SK-N-SH treated with all-trans-retinoic acid at 6 μM for 48 hours (cell line): ENCODE results near the gene CD3G.

Experiments used
- ATAC-seq: fragments of 200-7000 bp; cut with Tn5 transposase; 3 replicates; pipeline ENCODE4 v1.9.1; 2020; ENCODE audit warnings: mild to moderate bottlenecking, moderate library complexity
- ARNTL ChIP-seq: fragments of 450-650 bp; formaldehyde crosslinking; IDR thresholded peaks from 2 replicates; pipeline ENCODE4 v1.5.0; 2020; ENCODE audit warnings: low read depth, mild to moderate bottlenecking, moderate library complexity, borderline replicate concordance
- BACH2 ChIP-seq: fragments of 250-450 bp; sonication (Bioruptor Pico); IDR thresholded peaks from 2 replicates; pipeline ENCODE4 v1.9.0; 2021; ENCODE audit warnings: mild to moderate bottlenecking, borderline replicate concordance
- CSDC2 ChIP-seq: fragments of 250-450 bp; sonication (Bioruptor Pico); IDR thresholded peaks from 2 replicates; pipeline ENCODE4 v1.5.0; 2020; ENCODE audit warnings: mild to moderate bottlenecking, moderate library complexity
- ESRRG ChIP-seq: fragments of 250-450 bp; sonication (Bioruptor Pico); IDR thresholded peaks from 2 replicates; pipeline ENCODE4 v1.6.1; 2021; ENCODE audit warnings: mild to moderate bottlenecking
- ISL1 ChIP-seq: fragments of 250-450 bp; sonication (Bioruptor Pico); IDR thresholded peaks from 2 replicates; pipeline ENCODE4 v2.1.2; 2022; ENCODE audit warnings: mild to moderate bottlenecking, moderate library complexity
- PPARA ChIP-seq: fragments of 250-450 bp; sonication (Bioruptor Pico); IDR thresholded peaks from 2 replicates; pipeline ENCODE4 v1.5.0; 2020; ENCODE audit warnings: mild to moderate bottlenecking, borderline replicate concordance
- RARB ChIP-seq: fragments of 250-450 bp; sonication (Bioruptor Pico); IDR thresholded peaks from 2 replicates; pipeline ENCODE4 v1.8.0; 2021; ENCODE audit warnings: mild to moderate bottlenecking, moderate library complexity
- SNAI2 ChIP-seq: fragments of 250-450 bp; sonication (Bioruptor Pico); IDR thresholded peaks from 2 replicates; pipeline ENCODE4 v1.5.0; 2020; ENCODE audit warnings: mild to moderate bottlenecking, moderate library complexity
- TCF4 ChIP-seq: fragments of 250-450 bp; sonication (Bioruptor Pico); IDR thresholded peaks from 2 replicates; pipeline ENCODE4 v1.8.0; 2021; ENCODE audit warnings: mild to moderate bottlenecking, moderate library complexity, borderline replicate concordance
- TOX ChIP-seq: fragments of 250-450 bp; sonication (Bioruptor Pico); IDR thresholded peaks from 2 replicates; pipeline ENCODE4 v1.8.0; 2021; ENCODE audit warnings: mild to moderate bottlenecking, moderate library complexity, borderline replicate concordance
- ZC3H10 ChIP-seq: fragments of 250-450 bp; sonication (Bioruptor Pico); IDR thresholded peaks from 2 replicates; pipeline ENCODE4 v1.5.1; 2021; ENCODE audit warnings: mild to moderate bottlenecking, moderate library complexity
- ZFP3 ChIP-seq: fragments of 250-450 bp; sonication (Bioruptor Pico); IDR thresholded peaks from 2 replicates; pipeline ENCODE4 v1.5.0; 2020; ENCODE audit warnings: mild to moderate bottlenecking, moderate library complexity
- ZFP30 ChIP-seq: fragments of 450-650 bp; formaldehyde crosslinking; IDR thresholded peaks from 2 replicates; pipeline ENCODE4 v1.5.0; 2022; ENCODE audit warnings: mild to moderate bottlenecking, moderate library complexity
- ZNF565 ChIP-seq: fragments of 450-650 bp; formaldehyde crosslinking; conservative IDR thresholded peaks from 2 replicates; pipeline ENCODE4 v1.5.0; 2020; ENCODE audit warnings: low read depth, mild to moderate bottlenecking, moderate library complexity
- ZNF70 ChIP-seq: fragments of 450-650 bp; formaldehyde crosslinking; IDR thresholded peaks from 2 replicates; pipeline ENCODE4 v1.5.0; 2020; ENCODE audit warnings: mild to moderate bottlenecking, moderate library complexity
- TF ChIP-seq, protein P1 (sequence below): fragments of 250-450 bp; sonication (Bioruptor Pico); IDR thresholded peaks from 2 replicates; pipeline ENCODE4 v1.5.1; 2020; ENCODE audit warnings: low read depth, mild to moderate bottlenecking, moderate library complexity
- TF ChIP-seq, protein P2 (sequence below): fragments of 250-450 bp; sonication (Bioruptor Pico); IDR thresholded peaks from 2 replicates; pipeline ENCODE4 v1.8.0; 2020; ENCODE audit warnings: mild to moderate bottlenecking, moderate library complexity, borderline replicate concordance
- TF ChIP-seq, protein P3 (sequence below): fragments of 250-450 bp; sonication (Bioruptor Pico); IDR thresholded peaks from 2 replicates; pipeline ENCODE4 v1.5.1; 2021; ENCODE audit warnings: mild to moderate bottlenecking, moderate library complexity
- TF ChIP-seq, protein P4 (sequence below): fragments of 250-450 bp; sonication (Bioruptor Pico); IDR thresholded peaks from 2 replicates; pipeline ENCODE4 v1.5.0; 2020; ENCODE audit warnings: mild to moderate bottlenecking, moderate library complexity
- TF ChIP-seq, protein P5 (sequence below): fragments of 250-450 bp; sonication (Bioruptor Pico); IDR thresholded peaks from 2 replicates; pipeline ENCODE4 v1.8.0; 2021; ENCODE audit warnings: low read depth, mild to moderate bottlenecking, moderate library complexity, borderline replicate concordance

CD3G gene

DNA sequence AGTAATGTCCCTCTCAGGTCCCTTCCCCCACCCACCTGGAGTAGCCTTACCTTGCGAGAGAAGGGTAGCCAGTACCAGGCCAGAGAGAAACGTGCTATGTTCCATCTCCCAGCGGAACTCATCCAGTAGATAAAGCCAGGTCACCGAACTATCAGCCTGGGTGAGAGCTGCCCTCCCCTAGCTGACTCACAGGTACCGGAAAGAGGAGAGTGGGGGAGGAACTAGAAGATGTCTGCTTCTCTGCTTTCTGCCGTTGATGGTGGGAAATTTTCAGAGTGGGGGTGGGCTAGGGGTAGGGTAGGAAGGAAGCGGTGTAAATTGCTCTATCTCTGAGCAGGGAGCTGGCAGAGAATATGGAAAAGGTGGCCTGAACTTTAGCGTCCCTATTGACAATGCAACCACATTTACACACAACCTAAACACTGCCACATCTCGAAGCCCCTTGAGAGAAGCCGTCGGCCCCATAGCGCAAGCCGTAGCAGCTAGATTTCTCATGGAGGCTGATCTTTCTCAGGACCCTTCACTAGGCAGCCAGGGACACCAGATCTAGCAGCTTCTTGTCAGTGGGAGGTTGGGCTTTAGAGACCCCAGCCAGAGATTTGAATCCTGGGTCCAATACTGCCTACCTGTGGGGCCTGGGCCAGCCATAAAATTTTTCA is 1.5 kb upstream of the CD3G start, which contains the start of gene CD3D:
Gene CD3D, minus strand, starts transcription at position 203 of the 659 bp plus-strand sequence. Its CDS starts 98 bp downstream, at position 105.
- ATAC-seq = no peak
- TF ChIP-seq BACH2 (CRISPR knock-in tag) = no peak

DNA sequence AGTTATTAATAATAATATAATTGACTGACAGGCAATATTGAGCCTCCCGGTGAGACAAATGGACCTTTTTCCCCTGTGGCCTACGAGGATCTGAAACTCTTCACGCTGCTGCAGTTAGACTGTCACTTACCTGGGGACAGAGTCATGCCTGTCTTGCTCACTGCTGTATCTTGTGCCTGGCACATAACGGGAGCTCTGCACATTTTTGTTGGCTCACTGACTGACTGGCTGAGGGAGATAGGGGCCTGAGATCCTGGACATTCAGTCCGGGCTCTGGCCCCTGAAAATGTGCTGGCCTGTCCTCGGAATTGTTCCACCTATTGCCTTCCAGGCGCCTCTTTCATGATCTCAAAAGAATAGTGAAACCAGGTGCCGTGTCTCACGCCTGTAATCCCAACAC is 896 bp upstream of the CD3G start:
- no peak for ATAC-seq
- no peak for TF ChIP-seq TCF4
- TF ChIP-seq, protein P1, sequence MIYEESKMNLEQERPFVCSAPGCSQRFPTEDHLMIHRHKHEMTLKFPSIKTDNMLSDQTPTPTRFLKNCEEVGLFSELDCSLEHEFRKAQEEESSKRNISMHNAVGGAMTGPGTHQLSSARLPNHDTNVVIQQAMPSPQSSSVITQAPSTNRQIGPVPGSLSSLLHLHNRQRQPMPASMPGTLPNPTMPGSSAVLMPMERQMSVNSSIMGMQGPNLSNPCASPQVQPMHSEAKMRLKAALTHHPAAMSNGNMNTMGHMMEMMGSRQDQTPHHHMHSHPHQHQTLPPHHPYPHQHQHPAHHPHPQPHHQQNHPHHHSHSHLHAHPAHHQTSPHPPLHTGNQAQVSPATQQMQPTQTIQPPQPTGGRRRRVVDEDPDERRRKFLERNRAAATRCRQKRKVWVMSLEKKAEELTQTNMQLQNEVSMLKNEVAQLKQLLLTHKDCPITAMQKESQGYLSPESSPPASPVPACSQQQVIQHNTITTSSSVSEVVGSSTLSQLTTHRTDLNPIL (CRISPR knock-in tag) = no peak
- TF ChIP-seq ZFP3 (CRISPR knock-in tag) = no peak
- no peak for TF ChIP-seq ZC3H10 (CRISPR knock-in tag)
- TF ChIP-seq ESRRG (CRISPR knock-in tag) = no peak
- TF ChIP-seq ZNF70 = no peak
- no peak for TF ChIP-seq RARB
- TF ChIP-seq ARNTL (CRISPR knock-in tag) = no peak
- TF ChIP-seq, protein P2, sequence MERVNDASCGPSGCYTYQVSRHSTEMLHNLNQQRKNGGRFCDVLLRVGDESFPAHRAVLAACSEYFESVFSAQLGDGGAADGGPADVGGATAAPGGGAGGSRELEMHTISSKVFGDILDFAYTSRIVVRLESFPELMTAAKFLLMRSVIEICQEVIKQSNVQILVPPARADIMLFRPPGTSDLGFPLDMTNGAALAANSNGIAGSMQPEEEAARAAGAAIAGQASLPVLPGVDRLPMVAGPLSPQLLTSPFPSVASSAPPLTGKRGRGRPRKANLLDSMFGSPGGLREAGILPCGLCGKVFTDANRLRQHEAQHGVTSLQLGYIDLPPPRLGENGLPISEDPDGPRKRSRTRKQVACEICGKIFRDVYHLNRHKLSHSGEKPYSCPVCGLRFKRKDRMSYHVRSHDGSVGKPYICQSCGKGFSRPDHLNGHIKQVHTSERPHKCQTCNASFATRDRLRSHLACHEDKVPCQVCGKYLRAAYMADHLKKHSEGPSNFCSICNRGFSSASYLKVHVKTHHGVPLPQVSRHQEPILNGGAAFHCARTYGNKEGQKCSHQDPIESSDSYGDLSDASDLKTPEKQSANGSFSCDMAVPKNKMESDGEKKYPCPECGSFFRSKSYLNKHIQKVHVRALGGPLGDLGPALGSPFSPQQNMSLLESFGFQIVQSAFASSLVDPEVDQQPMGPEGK (CRISPR knock-in tag) = no peak
- no peak for TF ChIP-seq PPARA (CRISPR knock-in tag)

DNA sequence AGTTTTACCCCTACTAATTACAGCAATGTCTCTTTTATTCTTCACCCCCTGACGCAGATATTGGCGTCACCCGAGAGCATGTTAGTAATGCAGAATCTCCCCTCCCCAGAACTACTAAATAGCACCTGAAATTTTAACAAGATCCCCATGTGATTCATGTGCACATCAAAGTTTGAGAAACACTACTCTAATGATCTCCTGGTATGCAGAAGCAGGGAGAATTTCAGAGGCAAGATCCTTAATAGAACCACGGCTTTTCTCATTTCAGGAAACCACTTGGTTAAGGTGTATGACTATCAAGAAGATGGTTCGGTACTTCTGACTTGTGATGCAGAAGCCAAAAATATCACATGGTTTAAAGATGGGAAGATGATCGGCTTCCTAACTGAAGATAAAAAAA is 5.3 kb downstream of the CD3G start:
- TF ChIP-seq CSDC2 (no peak), ISL1 (no peak), ZNF70 (no peak), SNAI2 (CRISPR knock-in tag) (no peak), TOX (CRISPR knock-in tag) (no peak), ZNF565 (CRISPR knock-in tag) (no peak), ZFP30 (no peak), PPARA (CRISPR knock-in tag) (no peak), ARNTL (CRISPR knock-in tag) (no peak), ESRRG (CRISPR knock-in tag) (no peak), RARB (no peak), TCF4 (no peak), ZFP3 (CRISPR knock-in tag) (no peak), ZC3H10 (CRISPR knock-in tag) (no peak)
- TF ChIP-seq, protein P3, sequence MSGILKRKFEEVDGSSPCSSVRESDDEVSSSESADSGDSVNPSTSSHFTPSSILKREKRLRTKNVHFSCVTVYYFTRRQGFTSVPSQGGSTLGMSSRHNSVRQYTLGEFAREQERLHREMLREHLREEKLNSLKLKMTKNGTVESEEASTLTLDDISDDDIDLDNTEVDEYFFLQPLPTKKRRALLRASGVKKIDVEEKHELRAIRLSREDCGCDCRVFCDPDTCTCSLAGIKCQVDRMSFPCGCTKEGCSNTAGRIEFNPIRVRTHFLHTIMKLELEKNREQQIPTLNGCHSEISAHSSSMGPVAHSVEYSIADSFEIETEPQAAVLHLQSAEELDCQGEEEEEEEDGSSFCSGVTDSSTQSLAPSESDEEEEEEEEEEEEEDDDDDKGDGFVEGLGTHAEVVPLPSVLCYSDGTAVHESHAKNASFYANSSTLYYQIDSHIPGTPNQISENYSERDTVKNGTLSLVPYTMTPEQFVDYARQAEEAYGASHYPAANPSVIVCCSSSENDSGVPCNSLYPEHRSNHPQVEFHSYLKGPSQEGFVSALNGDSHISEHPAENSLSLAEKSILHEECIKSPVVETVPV (CRISPR knock-in tag) = no peak
- TF ChIP-seq, protein P1 (CRISPR knock-in tag) = no peak
- TF ChIP-seq, protein P4, sequence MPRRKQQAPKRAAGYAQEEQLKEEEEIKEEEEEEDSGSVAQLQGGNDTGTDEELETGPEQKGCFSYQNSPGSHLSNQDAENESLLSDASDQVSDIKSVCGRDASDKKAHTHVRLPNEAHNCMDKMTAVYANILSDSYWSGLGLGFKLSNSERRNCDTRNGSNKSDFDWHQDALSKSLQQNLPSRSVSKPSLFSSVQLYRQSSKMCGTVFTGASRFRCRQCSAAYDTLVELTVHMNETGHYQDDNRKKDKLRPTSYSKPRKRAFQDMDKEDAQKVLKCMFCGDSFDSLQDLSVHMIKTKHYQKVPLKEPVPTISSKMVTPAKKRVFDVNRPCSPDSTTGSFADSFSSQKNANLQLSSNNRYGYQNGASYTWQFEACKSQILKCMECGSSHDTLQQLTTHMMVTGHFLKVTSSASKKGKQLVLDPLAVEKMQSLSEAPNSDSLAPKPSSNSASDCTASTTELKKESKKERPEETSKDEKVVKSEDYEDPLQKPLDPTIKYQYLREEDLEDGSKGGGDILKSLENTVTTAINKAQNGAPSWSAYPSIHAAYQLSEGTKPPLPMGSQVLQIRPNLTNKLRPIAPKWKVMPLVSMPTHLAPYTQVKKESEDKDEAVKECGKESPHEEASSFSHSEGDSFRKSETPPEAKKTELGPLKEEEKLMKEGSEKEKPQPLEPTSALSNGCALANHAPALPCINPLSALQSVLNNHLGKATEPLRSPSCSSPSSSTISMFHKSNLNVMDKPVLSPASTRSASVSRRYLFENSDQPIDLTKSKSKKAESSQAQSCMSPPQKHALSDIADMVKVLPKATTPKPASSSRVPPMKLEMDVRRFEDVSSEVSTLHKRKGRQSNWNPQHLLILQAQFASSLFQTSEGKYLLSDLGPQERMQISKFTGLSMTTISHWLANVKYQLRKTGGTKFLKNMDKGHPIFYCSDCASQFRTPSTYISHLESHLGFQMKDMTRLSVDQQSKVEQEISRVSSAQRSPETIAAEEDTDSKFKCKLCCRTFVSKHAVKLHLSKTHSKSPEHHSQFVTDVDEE (CRISPR knock-in tag) = no peak
- TF ChIP-seq, protein P2 (CRISPR knock-in tag) = no peak
- TF ChIP-seq, protein P5, sequence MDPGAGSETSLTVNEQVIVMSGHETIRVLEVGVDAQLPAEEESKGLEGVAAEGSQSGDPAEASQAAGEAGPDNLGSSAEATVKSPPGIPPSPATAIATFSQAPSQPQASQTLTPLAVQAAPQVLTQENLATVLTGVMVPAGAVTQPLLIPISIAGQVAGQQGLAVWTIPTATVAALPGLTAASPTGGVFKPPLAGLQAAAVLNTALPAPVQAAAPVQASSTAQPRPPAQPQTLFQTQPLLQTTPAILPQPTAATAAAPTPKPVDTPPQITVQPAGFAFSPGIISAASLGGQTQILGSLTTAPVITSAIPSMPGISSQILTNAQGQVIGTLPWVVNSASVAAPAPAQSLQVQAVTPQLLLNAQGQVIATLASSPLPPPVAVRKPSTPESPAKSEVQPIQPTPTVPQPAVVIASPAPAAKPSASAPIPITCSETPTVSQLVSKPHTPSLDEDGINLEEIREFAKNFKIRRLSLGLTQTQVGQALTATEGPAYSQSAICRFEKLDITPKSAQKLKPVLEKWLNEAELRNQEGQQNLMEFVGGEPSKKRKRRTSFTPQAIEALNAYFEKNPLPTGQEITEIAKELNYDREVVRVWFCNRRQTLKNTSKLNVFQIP (CRISPR knock-in tag) = no peak
- ATAC-seq = no peak
